ENCODE results near the gene ART4.
A peak's percentile ranks its signal among the peaks of the same experiment; 100 is the strongest.

The ART4 gene

DNA sequence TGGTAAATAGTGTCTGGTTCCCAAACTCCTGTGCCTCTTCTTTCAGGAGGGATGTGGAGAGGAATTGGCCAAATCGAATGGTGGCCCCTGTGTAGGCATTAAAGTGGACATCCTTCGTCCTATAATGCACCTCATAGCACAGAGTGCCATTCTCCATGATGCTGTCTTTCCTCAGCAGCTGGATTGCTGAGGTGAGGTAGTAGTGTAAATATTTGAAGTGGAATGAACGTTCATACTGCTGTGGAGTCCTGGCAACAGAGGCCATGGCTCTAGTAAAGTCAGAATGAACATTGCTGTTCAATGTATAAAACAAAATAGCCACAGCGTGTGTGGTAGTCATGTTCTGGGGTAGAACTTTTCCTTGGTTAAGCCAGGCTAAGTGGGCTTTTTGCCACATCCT, 2.7 kb downstream of the ART4 start:
- Histone ChIP-seq H3K9ac (ENCODE audit: low read length) (no peak overlapping the region), H3K4ac (ENCODE audit: low read depth, low read length) (no peak overlapping the region), H3K36me3 (ENCODE audit: control insufficient read depth, insufficient read depth, low read length) (no peaks in the 10 kb centered on the region), H4K5ac (ENCODE audit: low read length) (no peak overlapping the region), H3K4me2 (ENCODE audit: low read length) (no peak overlapping the region), H3K27ac (ENCODE audit: low read depth, low read length) (no peak overlapping the region), H4K8ac (ENCODE audit: low read depth, low read length) (no peak overlapping the region), H3K79me2 (ENCODE audit: control insufficient read depth, insufficient read depth, low read length) (no peaks in the 10 kb centered on the region), H2BK15ac (replicated peaks; ENCODE audit: low read depth) (no peak overlapping the region), H3K56ac (ENCODE audit: low read length) (no peak overlapping the region), H3K27me3 (ENCODE audit: insufficient read depth, low read length, poor library complexity) (no peaks in the 10 kb centered on the region), H3K79me1 (ENCODE audit: low read length) (no peaks in the 10 kb centered on the region), H3K4me3 (ENCODE audit: low read length) (no peak overlapping the region), H2BK5ac (ENCODE audit: low read length) (no peak overlapping the region), H3K18ac (ENCODE audit: low read length) (no peak overlapping the region), H2BK120ac (ENCODE audit: low read depth, low read length) (no peak overlapping the region), H3K4me1 (ENCODE audit: control insufficient read depth, low read depth, low read length) (no peaks in the 10 kb centered on the region), H3K23ac (ENCODE audit: low read length) (no peak overlapping the region), H2AK5ac (ENCODE audit: low read length) (no peak overlapping the region)
- no peak for DNase-seq
- WGBS (ENCODE audit: extremely low coverage, insufficient coverage, low lambda C conversion rate), result no CpG with 5 or more reads among the region's 4 CpGs

DNA sequence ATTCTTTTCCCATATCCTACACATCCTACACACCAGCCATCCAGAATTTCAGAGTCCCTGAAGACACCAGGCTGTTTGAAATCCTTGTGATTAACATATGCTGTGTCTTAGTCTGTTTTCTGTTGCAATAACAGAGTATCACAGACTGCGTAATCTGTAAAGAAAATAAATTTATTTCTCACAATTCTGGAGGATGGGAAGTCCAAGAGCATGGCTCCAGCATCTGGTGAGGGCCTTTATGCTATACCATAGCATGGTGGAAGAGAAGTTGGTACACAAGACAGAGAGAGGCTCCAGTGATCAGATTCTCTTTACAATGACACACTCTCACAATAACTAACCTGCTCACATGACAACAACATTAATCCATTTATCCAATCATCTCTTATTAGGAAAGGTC, 4.1 kb downstream of the ART4 start:
- Histone ChIP-seq H3K79me2 (ENCODE audit: control insufficient read depth, insufficient read depth, low read length) (no peaks in the 10 kb centered on the region), H3K27ac (ENCODE audit: low read depth, low read length) (no peak overlapping the region), H4K5ac (ENCODE audit: low read length) (no peak overlapping the region), H2BK15ac (replicated peaks; ENCODE audit: low read depth) (no peak overlapping the region), H3K4ac (ENCODE audit: low read depth, low read length) (no peak overlapping the region), H3K79me1 (ENCODE audit: low read length) (no peaks in the 10 kb centered on the region), H3K4me2 (ENCODE audit: low read length) (no peak overlapping the region), H3K27me3 (ENCODE audit: insufficient read depth, low read length, poor library complexity) (no peaks in the 10 kb centered on the region), H3K18ac (ENCODE audit: low read length) (no peak overlapping the region), H4K8ac (ENCODE audit: low read depth, low read length) (no peak overlapping the region), H2AK5ac (ENCODE audit: low read length) (no peak overlapping the region), H2BK5ac (ENCODE audit: low read length) (no peak overlapping the region), H3K9ac (ENCODE audit: low read length) (no peak overlapping the region), H2BK120ac (ENCODE audit: low read depth, low read length) (no peak overlapping the region), H3K56ac (ENCODE audit: low read length) (no peak overlapping the region), H3K4me3 (ENCODE audit: low read length) (no peak overlapping the region), H3K4me1 (ENCODE audit: control insufficient read depth, low read depth, low read length) (no peaks in the 10 kb centered on the region), H3K23ac (ENCODE audit: low read length) (no peak overlapping the region), H3K36me3 (ENCODE audit: control insufficient read depth, insufficient read depth, low read length) (no peaks in the 10 kb centered on the region)
- no peak for DNase-seq
- no CpG with 5 or more reads among the region's 1 CpG for WGBS (ENCODE audit: extremely low coverage, insufficient coverage, low lambda C conversion rate)

DNA sequence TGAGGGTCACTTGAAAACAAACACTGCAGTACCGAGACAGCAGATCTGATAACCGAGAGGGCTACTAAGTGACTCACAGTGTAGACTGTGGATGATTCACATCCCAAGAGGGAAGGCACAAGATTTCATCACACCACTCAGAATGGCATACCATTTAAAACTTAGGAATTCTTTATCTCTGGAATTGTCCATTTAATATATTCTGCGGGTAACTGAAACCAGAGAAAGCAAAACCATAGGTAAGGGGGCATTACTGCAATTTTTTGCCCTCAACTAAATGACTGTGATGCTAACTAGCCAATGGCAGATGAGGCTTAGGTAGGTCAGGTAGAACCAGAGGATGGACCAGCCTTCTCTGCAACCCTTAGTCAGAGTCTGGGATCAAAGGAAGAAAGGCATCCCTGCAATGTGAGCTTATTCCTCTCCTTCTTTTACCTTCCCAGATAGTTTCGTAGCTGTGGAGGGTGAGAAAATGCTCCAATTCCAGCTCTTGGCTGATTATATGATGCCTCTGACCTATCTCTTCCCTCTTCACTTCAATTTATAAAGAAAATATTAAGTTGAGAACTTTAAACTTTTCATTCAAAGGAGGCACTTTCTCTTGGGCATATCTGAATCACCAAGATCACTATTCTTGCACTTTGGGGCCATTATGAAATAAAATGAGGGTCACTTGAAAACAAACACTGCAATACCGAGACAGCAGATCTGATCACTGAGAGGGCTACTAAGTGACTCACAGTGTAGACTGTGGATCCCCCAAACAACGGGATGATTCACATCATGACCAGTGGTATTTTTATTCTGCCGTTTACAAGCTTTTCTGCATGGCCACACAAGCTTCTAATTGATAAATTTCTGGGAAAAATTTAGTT, 6.8 kb downstream of the ART4 start:
- H3K4me1 ChIP-seq (ENCODE audit: control insufficient read depth, low read depth, low read length), result no peaks in the 10 kb centered on the region
- WGBS (ENCODE audit: extremely low coverage, insufficient coverage, low lambda C conversion rate), result no CpG with 5 or more reads among the region's 7 CpGs
- no peak overlapping the region for H3K4me3 ChIP-seq (ENCODE audit: low read length)
- no peak overlapping the region for H3K9ac ChIP-seq (ENCODE audit: low read length)
- no peak overlapping the region for H2BK120ac ChIP-seq (ENCODE audit: low read depth, low read length)
- no peak overlapping the region for H3K27ac ChIP-seq (ENCODE audit: low read depth, low read length)
- no peak overlapping the region for H2AK5ac ChIP-seq (ENCODE audit: low read length)
- no peak overlapping the region for H3K4me2 ChIP-seq (ENCODE audit: low read length)
- no peaks in the 10 kb centered on the region for H3K79me1 ChIP-seq (ENCODE audit: low read length)
- H3K56ac ChIP-seq (ENCODE audit: low read length), result no peak overlapping the region
- DNase-seq, result peak; percentile 79
- H3K18ac ChIP-seq (ENCODE audit: low read length), result no peak overlapping the region
- no peak overlapping the region for H2BK5ac ChIP-seq (ENCODE audit: low read length)
- H4K8ac ChIP-seq (ENCODE audit: low read depth, low read length), result no peak overlapping the region
- H4K5ac ChIP-seq (ENCODE audit: low read length), result no peak overlapping the region
- H2BK15ac ChIP-seq (replicated peaks; ENCODE audit: low read depth), result no peak overlapping the region
- no peaks in the 10 kb centered on the region for H3K36me3 ChIP-seq (ENCODE audit: control insufficient read depth, insufficient read depth, low read length)
- no peak overlapping the region for H3K4ac ChIP-seq (ENCODE audit: low read depth, low read length)
- H3K23ac ChIP-seq (ENCODE audit: low read length), result no peak overlapping the region
- no peaks in the 10 kb centered on the region for H3K27me3 ChIP-seq (ENCODE audit: insufficient read depth, low read length, poor library complexity)
- no peaks in the 10 kb centered on the region for H3K79me2 ChIP-seq (ENCODE audit: control insufficient read depth, insufficient read depth, low read length)

DNA sequence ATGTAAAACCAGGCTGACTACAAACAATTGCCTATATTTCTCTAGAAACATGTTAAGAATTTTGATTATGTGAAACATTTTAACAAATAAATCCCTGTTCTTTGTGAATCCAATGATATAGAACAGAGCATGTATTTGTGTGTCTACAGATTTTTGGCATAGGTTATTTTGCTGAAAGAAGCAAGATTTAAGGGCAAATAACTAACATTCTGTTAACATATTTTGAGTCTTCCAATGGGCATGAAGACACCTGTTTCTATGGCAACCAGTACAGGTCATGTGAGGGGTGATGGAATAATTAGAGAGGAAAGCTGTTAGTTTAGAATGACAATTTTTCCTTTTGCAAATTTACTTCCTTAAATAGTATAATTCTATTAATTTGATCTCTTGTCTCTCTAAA, 8.8 kb downstream of the ART4 start:
- H2BK120ac ChIP-seq (ENCODE audit: low read depth, low read length), result no peak overlapping the region
- H2BK15ac ChIP-seq (replicated peaks; ENCODE audit: low read depth), result no peak overlapping the region
- H3K27me3 ChIP-seq (ENCODE audit: insufficient read depth, low read length, poor library complexity), result no peaks in the 10 kb centered on the region
- H3K56ac ChIP-seq (ENCODE audit: low read length), result no peak overlapping the region
- H3K9ac ChIP-seq (ENCODE audit: low read length), result no peak overlapping the region
- H3K4me3 ChIP-seq (ENCODE audit: low read length), result no peak overlapping the region
- no peak overlapping the region for H3K4me2 ChIP-seq (ENCODE audit: low read length)
- H3K18ac ChIP-seq (ENCODE audit: low read length), result no peak overlapping the region
- no peak overlapping the region for H2AK5ac ChIP-seq (ENCODE audit: low read length)
- H3K79me2 ChIP-seq (ENCODE audit: control insufficient read depth, insufficient read depth, low read length), result no peaks in the 10 kb centered on the region
- no peak overlapping the region for H3K27ac ChIP-seq (ENCODE audit: low read depth, low read length)
- H4K8ac ChIP-seq (ENCODE audit: low read depth, low read length), result no peak overlapping the region
- no peaks in the 10 kb centered on the region for H3K36me3 ChIP-seq (ENCODE audit: control insufficient read depth, insufficient read depth, low read length)
- no peak overlapping the region for H2BK5ac ChIP-seq (ENCODE audit: low read length)
- H3K4me1 ChIP-seq (ENCODE audit: control insufficient read depth, low read depth, low read length), result no peaks in the 10 kb centered on the region
- H3K4ac ChIP-seq (ENCODE audit: low read depth, low read length), result no peak overlapping the region
- H3K23ac ChIP-seq (ENCODE audit: low read length), result no peak overlapping the region
- no peak overlapping the region for H4K5ac ChIP-seq (ENCODE audit: low read length)
- DNase-seq, result no peak
- no peaks in the 10 kb centered on the region for H3K79me1 ChIP-seq (ENCODE audit: low read length)

DNA sequence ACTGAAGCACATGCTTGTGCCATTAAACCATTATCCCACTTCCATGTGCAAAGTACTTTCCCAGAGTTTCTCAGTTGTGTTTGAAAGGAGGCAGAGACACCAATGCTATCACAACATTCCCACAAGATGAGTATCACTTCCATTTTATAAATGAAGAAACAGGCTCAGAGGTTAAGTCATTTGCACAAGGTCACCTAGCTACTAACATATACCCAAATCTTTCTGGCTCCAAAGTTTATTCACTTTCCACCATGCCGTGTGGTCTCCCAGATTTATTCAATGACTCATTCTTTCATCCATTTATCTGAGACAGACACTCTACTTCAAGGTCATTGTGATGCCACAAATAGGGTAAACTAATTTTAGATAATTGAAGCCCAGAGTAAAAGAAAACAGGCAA, 9.4 kb downstream of the ART4 start:
- DNase-seq, result no peak
- no peak overlapping the region for H2BK5ac ChIP-seq (ENCODE audit: low read length)
- H3K23ac ChIP-seq (ENCODE audit: low read length), result no peak overlapping the region
- H3K27ac ChIP-seq (ENCODE audit: low read depth, low read length), result no peak overlapping the region
- H3K9ac ChIP-seq (ENCODE audit: low read length), result no peak overlapping the region
- no peak overlapping the region for H3K56ac ChIP-seq (ENCODE audit: low read length)
- no peak overlapping the region for H4K8ac ChIP-seq (ENCODE audit: low read depth, low read length)
- H2AK5ac ChIP-seq (ENCODE audit: low read length), result no peak overlapping the region
- no peaks in the 10 kb centered on the region for H3K79me1 ChIP-seq (ENCODE audit: low read length)
- no peak overlapping the region for H3K4ac ChIP-seq (ENCODE audit: low read depth, low read length)
- no peaks in the 10 kb centered on the region for H3K79me2 ChIP-seq (ENCODE audit: control insufficient read depth, insufficient read depth, low read length)
- no peaks in the 10 kb centered on the region for H3K4me1 ChIP-seq (ENCODE audit: control insufficient read depth, low read depth, low read length)
- WGBS (ENCODE audit: extremely low coverage, insufficient coverage, low lambda C conversion rate), result no CpG with 5 or more reads among the region's 1 CpG
- H3K18ac ChIP-seq (ENCODE audit: low read length), result no peak overlapping the region
- H2BK15ac ChIP-seq (replicated peaks; ENCODE audit: low read depth), result no peak overlapping the region
- no peak overlapping the region for H2BK120ac ChIP-seq (ENCODE audit: low read depth, low read length)
- no peaks in the 10 kb centered on the region for H3K27me3 ChIP-seq (ENCODE audit: insufficient read depth, low read length, poor library complexity)
- no peaks in the 10 kb centered on the region for H3K36me3 ChIP-seq (ENCODE audit: control insufficient read depth, insufficient read depth, low read length)
- no peak overlapping the region for H4K5ac ChIP-seq (ENCODE audit: low read length)
- H3K4me2 ChIP-seq (ENCODE audit: low read length), result no peak overlapping the region
- no peak overlapping the region for H3K4me3 ChIP-seq (ENCODE audit: low read length)

DNA sequence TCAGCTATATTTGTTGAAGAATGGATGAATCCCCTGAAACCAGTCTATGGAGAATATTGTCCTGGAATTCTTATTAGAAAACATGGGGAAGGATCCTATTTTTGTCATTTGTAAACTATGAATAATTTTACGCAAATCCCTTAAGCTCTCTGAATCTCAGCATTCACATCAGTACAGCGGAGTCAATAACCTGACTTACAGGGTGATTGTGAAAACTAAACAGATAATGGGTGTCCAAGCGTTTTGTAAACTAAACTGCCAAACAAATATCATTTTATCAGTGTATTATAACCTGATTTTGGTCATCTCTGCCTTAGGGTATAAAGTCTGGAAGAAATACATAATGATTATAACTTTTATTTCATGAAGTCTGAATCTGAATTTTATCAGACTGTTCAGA, 10.0 kb downstream of the ART4 start:
- Histone ChIP-seq H3K23ac (ENCODE audit: low read length) (no peak overlapping the region), H2BK15ac (replicated peaks; ENCODE audit: low read depth) (no peak overlapping the region), H3K27ac (ENCODE audit: low read depth, low read length) (no peak overlapping the region), H3K4me1 (ENCODE audit: control insufficient read depth, low read depth, low read length) (no peaks in the 10 kb centered on the region), H3K4me3 (ENCODE audit: low read length) (no peak overlapping the region), H3K18ac (ENCODE audit: low read length) (no peak overlapping the region), H4K8ac (ENCODE audit: low read depth, low read length) (no peak overlapping the region), H3K4me2 (ENCODE audit: low read length) (no peak overlapping the region), H3K9ac (ENCODE audit: low read length) (no peak overlapping the region), H3K27me3 (ENCODE audit: insufficient read depth, low read length, poor library complexity) (no peaks in the 10 kb centered on the region), H2AK5ac (ENCODE audit: low read length) (no peak overlapping the region), H3K36me3 (ENCODE audit: control insufficient read depth, insufficient read depth, low read length) (no peaks in the 10 kb centered on the region), H3K56ac (ENCODE audit: low read length) (no peak overlapping the region), H3K79me1 (ENCODE audit: low read length) (no peaks in the 10 kb centered on the region), H2BK120ac (ENCODE audit: low read depth, low read length) (no peak overlapping the region), H2BK5ac (ENCODE audit: low read length) (no peak overlapping the region), H3K79me2 (ENCODE audit: control insufficient read depth, insufficient read depth, low read length) (no peaks in the 10 kb centered on the region), H4K5ac (ENCODE audit: low read length) (no peak overlapping the region), H3K4ac (ENCODE audit: low read depth, low read length) (no peak overlapping the region)
- WGBS (ENCODE audit: extremely low coverage, insufficient coverage, low lambda C conversion rate), result no CpG with 5 or more reads among the region's 3 CpGs
- DNase-seq, result no peak
